ENCODE measurements around the gene NPS. TPM values are rescaled to one million over a fixed set of nuclear protein-coding genes. Genes with fewer than 3 reads are reported as not detected.

NPS gene
- total and polyA plus RNA-seq, 2 experiments from 2014 or later = not detected

DNA sequence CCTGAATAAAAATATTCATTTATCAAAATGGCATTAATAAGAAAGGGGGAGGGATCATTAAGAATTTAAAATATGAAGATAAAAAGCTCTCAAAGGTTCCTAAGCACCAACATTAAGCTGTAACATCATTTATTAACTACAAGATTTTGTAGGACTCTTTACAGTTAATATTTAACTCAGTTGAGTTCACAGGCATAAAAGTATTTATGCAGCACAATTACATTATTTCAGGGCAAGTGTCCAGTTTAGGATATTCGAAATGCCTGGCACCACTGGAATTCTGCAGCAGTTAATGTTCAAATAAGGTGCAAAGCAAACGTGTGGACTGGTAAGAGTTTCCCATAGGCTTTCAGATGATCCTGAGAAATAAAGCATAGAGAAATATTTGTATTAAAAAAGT, 30.5 kb downstream of the NPS start:
- Histone ChIP-seq H3K4me3 (no peak overlapping the region), H3K4me1 (ENCODE audit: insufficient read depth) (no peaks in the 10 kb centered on the region), H3K9me2 (replicated peaks; ENCODE audit: insufficient read depth) (no peaks in the 10 kb centered on the region), H4K20me1 (ENCODE audit: insufficient read depth, poor library complexity, severe bottlenecking) (no peaks in the 10 kb centered on the region), H3K27ac (no peak overlapping the region), H3K79me2 (no peaks in the 10 kb centered on the region), H3K36me3 (replicated peaks; ENCODE audit: insufficient read depth, low read depth) (no peaks in the 10 kb centered on the region), H3K4me2 (no peak overlapping the region), H3K27me3 (peaks cover 17% of the 10 kb centered on the region), H2AFZ (no peak overlapping the region), H3K9me3 (ENCODE audit: low read depth) (no peaks in the 10 kb centered on the region)
- WGBS (ENCODE audit: low lambda C conversion rate, missing lambda C conversion rate) = 58% methylated on average over 2 of the region's 2 CpGs
- TF ChIP-seq EZH2phosphoT487 (IDR thresholded peaks at IDR 0.05; ENCODE audit: low read depth, severe bottlenecking, unreplicated experiment) = no peak
- no peak for TF ChIP-seq EZH2 (IDR thresholded peaks at IDR 0.05; ENCODE audit: borderline replicate concordance)
- TF ChIP-seq, protein P1, sequence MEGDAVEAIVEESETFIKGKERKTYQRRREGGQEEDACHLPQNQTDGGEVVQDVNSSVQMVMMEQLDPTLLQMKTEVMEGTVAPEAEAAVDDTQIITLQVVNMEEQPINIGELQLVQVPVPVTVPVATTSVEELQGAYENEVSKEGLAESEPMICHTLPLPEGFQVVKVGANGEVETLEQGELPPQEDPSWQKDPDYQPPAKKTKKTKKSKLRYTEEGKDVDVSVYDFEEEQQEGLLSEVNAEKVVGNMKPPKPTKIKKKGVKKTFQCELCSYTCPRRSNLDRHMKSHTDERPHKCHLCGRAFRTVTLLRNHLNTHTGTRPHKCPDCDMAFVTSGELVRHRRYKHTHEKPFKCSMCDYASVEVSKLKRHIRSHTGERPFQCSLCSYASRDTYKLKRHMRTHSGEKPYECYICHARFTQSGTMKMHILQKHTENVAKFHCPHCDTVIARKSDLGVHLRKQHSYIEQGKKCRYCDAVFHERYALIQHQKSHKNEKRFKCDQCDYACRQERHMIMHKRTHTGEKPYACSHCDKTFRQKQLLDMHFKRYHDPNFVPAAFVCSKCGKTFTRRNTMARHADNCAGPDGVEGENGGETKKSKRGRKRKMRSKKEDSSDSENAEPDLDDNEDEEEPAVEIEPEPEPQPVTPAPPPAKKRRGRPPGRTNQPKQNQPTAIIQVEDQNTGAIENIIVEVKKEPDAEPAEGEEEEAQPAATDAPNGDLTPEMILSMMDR (IDR thresholded peaks at IDR 0.05; ENCODE audit: poor library complexity) = no peak
- no peak for DNase-seq (ENCODE audit: low spot score)

DNA sequence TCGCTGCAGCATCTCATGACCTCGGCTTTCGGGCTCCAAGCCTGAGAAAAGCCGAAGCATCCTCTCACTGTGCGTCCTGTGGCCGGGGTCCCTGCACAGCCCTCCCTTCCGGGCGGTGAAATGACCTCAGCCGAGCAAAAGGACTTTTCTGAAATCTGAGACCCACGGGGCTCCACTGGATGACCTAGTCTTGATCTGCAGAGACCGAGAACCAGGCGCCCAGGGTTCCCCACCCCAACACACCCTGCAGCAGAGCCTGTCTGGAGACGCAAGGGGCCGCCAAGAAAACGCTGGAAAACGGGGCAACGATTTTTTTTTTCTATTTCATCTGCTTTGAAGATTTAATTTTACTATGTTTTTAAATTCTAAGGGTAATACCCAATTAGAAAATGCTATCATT, 31.7 kb downstream of the NPS start:
- no peaks in the 10 kb centered on the region for H4K20me1 ChIP-seq (ENCODE audit: insufficient read depth, poor library complexity, severe bottlenecking)
- no peak overlapping the region for H3K27ac ChIP-seq
- H3K4me3 ChIP-seq = no peak overlapping the region
- WGBS (ENCODE audit: low lambda C conversion rate, missing lambda C conversion rate) = 84% methylated on average over 17 of the region's 17 CpGs
- H3K27me3 ChIP-seq = peaks cover 17% of the 10 kb centered on the region
- H3K79me2 ChIP-seq = no peaks in the 10 kb centered on the region
- H3K4me1 ChIP-seq (ENCODE audit: insufficient read depth) = no peaks in the 10 kb centered on the region
- DNase-seq (ENCODE audit: low spot score) = no peak
- no peak overlapping the region for H3K4me2 ChIP-seq
- TF ChIP-seq, protein P1 (IDR thresholded peaks at IDR 0.05; ENCODE audit: poor library complexity) = no peak
- TF ChIP-seq EZH2 (IDR thresholded peaks at IDR 0.05; ENCODE audit: borderline replicate concordance) (no peak), EZH2phosphoT487 (IDR thresholded peaks at IDR 0.05; ENCODE audit: low read depth, severe bottlenecking, unreplicated experiment) (no peak)
- no peaks in the 10 kb centered on the region for H3K9me3 ChIP-seq (ENCODE audit: low read depth)
- H3K9me2 ChIP-seq (replicated peaks; ENCODE audit: insufficient read depth) = no peaks in the 10 kb centered on the region
- H2AFZ ChIP-seq = no peak overlapping the region
- H3K36me3 ChIP-seq (replicated peaks; ENCODE audit: insufficient read depth, low read depth) = no peaks in the 10 kb centered on the region

DNA sequence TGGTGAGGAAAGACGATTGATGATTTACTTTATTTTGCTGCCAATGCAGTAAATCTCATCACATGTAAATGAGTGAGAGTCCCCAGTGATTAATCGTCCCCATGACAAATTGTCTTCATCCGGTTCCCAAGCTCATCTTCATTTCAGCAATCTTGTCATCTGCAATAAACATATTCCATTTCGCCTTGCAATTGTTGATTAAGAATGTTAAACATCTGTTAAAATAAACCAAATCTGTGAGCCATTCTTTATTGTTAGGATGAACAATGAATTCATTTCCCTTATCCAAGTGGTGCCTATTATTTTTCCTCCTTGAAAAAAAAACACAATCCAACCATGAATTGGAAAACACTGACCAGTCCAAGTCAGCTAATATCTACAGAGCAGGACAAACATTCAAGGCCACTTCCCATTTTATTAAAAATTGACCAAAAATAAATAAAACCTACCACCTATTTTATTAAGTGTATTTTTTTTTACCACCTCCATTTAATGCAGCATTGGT, 36.5 kb downstream of the NPS start:
- Histone ChIP-seq H3K9me3 (ENCODE audit: low read depth) (no peaks in the 10 kb centered on the region), H3K4me3 (no peak overlapping the region), H3K9me2 (replicated peaks; ENCODE audit: insufficient read depth) (no peaks in the 10 kb centered on the region), H3K36me3 (replicated peaks; ENCODE audit: insufficient read depth, low read depth) (no peaks in the 10 kb centered on the region), H3K27ac (no peak overlapping the region), H3K79me2 (no peaks in the 10 kb centered on the region), H2AFZ (no peak overlapping the region), H3K4me2 (no peak overlapping the region), H3K4me1 (ENCODE audit: insufficient read depth) (no peaks in the 10 kb centered on the region), H4K20me1 (ENCODE audit: insufficient read depth, poor library complexity, severe bottlenecking) (no peaks in the 10 kb centered on the region), H3K27me3 (peaks cover 17% of the 10 kb centered on the region)
- 88% methylated on average over 4 of the region's 4 CpGs for WGBS (ENCODE audit: low lambda C conversion rate, missing lambda C conversion rate)
- TF ChIP-seq, protein P1 (IDR thresholded peaks at IDR 0.05; ENCODE audit: poor library complexity) = no peak
- no peak for TF ChIP-seq EZH2 (IDR thresholded peaks at IDR 0.05; ENCODE audit: borderline replicate concordance)
- no peak for TF ChIP-seq EZH2phosphoT487 (IDR thresholded peaks at IDR 0.05; ENCODE audit: low read depth, severe bottlenecking, unreplicated experiment)
- no peak for DNase-seq (ENCODE audit: low spot score)

All from hepatocyte (in vitro differentiated cells).